ENCODE data around the gene MBOAT2. TPM values are rescaled to one million over a fixed set of nuclear protein-coding genes. Genes with fewer than 3 reads are reported as not detected.

Gene MBOAT2
- total RNA-seq, 1 donor from 2014 or later, result 0.91 TPM

DNA sequence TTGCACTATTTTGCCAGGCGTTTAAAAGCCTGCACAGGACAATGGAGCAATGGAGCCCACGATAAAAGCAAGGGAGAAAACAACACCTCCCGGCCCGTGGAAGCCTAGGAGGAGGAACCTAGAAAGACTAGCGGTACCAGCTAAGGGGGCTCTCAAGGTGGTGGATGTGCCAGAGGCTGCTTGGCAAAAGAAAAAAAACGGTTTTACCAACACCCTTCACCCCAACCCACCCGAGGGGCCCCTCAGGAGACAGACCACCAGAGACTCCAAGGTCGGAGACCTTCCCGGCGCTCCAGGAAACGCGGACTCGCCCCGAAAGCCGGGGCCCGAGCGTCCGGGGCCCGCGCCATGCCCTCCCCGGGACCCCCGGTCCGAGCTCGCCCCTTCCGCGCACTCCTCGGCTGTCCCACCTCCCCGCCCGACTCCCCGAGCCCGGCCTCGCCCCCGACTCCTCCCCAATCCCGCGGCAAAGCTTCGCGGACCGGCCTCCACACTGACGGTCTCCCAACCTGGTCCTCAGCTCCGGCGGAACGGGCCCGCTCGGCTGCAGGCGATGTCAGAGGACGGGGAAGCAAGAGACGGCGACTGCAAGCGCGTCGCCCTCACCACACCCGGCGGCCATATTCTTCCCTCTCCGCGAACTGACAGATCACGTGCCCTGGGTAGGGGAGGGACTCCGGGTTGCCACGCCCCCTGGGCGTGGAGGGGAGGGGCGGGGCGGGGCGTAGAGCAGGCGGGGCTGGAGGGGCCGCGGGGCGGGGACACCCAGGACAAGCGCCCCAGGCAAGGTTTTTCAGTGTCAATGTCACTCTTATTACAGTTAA, 166.3 kb downstream of the MBOAT2 start, which contains the start of gene KIDINS220:
Gene KIDINS220 (minus strand): TSS at position 643 of the 824 bp plus-strand sequence. CDS start 10,520 bp downstream, outside the sequence.
- peak; percentile 87 for DNase-seq (ENCODE audit: low spot score)

DNA sequence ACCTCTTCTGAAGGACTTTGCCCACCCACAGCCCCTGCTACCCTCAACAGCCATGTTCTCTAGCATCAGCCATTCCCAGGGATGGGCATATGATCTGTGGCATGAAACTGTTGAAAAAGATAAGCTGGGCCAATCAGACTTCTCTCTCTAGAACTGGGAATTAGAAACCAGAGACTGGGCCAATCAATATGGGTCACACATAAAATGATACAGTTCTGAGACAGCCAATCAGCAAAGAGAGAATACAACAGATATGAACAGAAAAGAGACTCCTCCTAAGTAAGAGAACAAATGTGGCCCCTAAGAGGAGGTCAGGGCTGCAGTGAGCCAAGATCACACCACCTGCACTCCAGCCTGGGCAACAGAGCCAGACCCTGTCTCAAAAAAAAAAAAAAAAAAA, 168.2 kb downstream of the MBOAT2 start:
- DNase-seq (ENCODE audit: low spot score) (no peak), ATAC-seq (no peak)

More for the DNA sequence above, 166.3 kb downstream of the MBOAT2 start, which contains the start of gene KIDINS220:
- peak; percentile 99 for ATAC-seq

DNA sequence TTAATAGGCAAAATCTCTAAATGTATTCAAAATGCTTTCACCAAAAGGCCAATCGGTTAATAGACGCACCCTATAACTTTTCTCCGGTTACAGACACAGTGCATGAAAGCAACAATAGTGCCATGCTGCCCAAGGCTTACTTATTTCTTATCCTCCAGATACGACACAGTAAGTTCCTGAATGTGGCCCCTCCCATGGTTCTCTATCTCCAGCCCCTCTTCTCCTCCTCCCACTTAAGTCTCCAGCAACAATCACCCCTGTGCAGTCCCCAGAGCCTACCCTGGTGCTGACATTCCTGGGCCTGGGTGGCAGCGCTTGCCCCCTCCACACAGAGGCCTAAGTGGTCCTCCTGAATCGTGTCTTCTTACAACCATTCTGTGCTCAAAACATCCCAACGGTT, 169.6 kb downstream of the MBOAT2 start:
- ATAC-seq (no peak), DNase-seq (ENCODE audit: low spot score) (no peak)

DNA sequence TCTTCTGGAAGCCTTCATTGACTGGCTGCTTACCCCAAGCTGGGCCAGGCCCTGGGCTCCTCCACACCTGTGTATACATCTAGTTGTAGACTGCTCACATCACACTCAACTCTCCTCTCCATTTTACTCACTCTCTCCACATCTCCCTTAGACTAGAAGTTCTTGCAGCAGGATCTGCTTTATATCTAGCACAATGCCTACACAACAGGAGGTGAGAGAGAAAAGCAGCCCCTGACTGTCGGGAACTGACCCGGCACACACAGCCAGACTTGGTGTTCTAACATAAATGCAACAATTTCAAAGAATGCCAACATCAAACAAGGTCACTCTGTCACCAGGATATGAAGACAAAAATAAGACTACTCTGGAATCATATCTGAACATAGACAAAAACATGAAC, 172.0 kb downstream of the MBOAT2 start:
- no peak for ATAC-seq
- no peak for DNase-seq (ENCODE audit: low spot score)

DNA sequence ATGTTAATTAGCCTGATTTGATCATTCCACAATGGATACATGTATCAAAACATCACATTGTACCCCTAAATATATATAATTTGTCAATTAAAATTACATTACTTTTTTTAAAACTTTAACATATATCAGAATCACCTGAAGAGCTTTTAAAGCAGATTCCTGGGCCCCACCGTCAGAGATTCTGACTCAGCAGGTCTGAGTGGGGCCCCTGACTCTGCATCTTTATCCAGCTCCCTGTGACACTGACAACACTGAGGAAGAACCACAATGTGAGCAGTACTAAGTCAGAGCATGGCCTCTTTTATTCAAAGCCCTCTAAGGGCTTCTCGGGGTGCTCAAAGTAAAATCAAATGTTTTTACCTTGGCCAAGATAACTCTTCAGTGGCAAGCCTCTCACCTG, 175.8 kb downstream of the MBOAT2 start:
- no peak for DNase-seq (ENCODE audit: low spot score)

DNA sequence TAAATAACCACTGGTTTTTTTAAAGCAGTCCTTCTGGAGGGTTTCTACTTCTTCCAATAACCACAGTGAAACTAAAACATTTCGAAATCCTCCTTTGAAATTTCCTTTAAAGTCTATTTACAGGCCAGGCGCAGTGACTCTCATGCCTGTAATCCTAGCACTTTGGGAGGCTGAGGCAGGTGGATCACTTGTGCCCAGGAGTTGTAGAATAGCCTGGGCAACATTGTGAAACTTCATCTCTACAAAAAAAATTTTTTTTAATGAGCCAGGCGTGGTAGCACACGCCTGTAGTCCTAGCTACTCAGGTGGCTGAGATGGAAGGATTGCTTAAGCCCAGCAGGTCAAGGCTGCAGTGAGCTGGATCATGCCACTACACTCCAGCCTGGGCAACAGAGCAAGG, 181.3 kb downstream of the MBOAT2 start:
- DNase-seq (ENCODE audit: low spot score) (peak; percentile 64), ATAC-seq (peak; percentile 69)

More for the DNA sequence above, 175.8 kb downstream of the MBOAT2 start:
- ATAC-seq, result no peak

DNA sequence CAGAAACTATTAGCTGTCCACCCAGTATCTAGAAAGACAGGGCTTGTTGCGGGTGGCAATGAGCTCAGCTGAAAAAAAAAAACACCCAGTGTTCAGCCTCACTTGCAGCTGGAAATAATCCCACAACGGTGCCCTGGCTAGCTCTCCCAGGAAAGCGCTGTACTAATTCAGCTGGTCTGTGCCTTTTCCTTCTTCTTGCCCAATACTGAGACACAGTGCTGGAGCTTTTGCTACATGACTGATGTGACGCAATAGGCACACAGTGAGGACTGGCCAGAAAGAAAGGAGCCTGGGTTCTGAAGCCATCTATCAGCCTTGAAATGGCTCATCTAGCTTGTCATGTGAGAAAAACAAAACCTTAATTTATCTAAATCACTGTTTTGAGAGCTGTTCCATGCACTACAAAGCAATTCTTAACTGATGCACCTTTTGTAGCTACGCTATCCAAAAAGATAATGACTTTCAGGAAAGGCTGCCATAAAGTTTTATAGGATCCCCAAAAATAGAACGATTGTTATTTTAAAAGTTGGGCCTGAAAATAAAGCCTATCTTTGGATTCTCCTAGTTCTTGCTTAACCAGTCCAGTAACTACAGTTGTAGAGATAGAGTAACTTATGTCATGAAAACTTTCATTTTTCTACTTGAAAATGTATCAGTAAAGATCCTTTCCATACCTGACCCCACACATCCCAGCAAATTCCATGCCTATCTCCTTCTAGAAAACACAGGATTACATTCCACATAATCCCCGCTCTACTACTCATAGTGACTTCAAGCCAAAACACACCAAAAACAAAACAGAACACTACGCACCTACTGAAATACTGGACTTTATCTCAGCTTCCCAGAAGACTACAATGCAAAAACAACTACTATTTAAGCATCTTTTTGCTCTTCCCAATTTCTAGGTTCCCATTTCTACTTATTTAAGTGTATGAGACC, 181.9 kb downstream of the MBOAT2 start:
- DNase-seq (ENCODE audit: low spot score), result peak; percentile 85

DNA sequence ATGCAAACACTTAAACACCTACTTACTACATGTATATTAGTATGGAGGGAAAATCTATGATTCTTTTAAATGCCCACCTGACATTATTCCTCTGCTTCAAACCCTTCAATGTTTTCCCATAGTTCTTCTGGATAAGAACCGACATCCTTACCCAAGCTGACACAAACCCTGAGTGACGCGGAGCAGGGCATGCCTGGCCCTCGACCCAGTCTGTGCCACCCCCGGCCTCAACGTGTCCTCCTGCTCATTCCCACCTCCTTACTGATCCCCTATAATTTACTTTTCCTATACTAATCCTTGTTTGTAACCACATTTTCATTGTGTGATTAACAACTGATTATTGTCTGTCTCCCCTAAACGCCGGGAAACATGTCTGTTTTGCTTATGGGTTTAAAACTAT, 183.5 kb downstream of the MBOAT2 start:
- DNase-seq (ENCODE audit: low spot score) (no peak), ATAC-seq (no peak)

More for the DNA sequence above, 181.9 kb downstream of the MBOAT2 start:
- ATAC-seq, result peak; percentile 92

DNA sequence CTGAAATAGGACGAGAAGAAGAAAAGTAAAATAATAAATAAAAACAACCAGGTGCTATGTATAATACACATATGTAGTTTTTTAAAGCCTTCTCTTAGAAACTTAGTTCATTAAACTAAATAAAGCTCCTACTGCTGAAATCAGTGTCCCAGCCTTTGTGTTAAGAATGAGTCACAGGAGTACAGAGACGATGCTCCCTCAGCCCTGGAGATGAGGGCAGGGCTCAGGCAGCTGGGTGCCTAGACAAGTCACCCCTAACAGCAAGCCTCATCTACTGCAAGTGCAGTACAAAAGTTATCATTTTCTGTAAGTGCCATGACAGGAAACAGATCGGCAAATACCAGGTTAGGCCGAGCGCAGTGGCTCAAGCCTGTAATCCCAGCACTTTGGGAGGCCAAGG, 184.3 kb downstream of the MBOAT2 start:
- ATAC-seq, result no peak
- no peak for DNase-seq (ENCODE audit: low spot score)

DNA sequence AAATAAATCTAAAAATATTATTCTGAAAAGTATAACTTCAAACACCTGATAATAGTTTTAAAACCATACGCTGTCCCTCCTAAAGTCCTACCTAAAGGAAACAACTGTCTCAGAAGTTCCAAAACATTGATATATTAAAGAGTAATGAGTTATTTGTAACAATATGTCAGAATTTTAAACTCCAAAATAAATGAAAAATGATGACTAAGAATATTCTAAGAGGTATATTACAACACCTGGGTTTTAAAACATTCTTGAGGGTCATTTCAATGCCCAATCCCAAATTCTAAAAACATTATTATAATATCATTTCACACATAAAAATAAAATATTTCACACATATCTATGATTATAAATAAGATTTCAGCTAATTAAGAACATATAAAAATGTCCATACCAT, 186.3 kb downstream of the MBOAT2 start:
- DNase-seq (ENCODE audit: low spot score), result no peak
- no peak for ATAC-seq

DNA sequence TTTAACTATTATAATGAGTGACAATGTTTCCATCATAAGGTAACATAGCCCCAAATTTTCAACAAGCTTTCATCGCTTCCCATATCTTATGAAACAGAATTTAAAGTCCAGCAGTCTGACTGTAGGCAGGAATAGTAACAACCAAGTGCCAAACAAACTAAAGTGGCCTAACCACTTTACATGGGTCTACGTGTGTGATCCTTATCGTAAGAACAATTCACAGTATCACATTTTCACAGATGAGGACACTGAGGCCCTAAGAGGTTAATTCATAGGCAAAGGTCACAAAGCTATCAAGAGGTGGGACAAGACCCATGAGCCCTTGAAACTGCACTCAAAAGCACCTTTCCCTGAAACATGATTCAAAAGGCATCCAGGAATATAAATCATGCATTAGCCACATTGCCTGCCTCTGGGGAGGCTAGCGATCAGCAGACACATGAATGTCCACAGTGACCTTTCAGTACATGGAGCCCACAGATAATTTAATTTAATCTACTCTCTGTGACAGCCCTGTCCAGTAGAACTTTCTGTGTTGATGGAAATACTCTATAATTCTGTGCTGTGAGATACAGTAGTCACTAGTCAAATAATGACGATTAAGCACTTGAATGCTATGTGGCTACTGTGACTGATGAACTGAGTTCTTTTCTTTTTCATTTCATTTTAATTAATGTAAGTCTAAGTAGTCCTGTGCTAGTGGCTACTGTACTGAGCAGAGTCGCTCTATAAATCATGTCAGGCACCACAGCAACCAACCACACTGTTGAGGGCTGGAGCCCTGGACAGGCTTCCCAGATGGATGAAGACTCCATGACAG, 196.4 kb downstream of the MBOAT2 start:
- ATAC-seq (no peak), DNase-seq (ENCODE audit: low spot score) (no peak)

DNA sequence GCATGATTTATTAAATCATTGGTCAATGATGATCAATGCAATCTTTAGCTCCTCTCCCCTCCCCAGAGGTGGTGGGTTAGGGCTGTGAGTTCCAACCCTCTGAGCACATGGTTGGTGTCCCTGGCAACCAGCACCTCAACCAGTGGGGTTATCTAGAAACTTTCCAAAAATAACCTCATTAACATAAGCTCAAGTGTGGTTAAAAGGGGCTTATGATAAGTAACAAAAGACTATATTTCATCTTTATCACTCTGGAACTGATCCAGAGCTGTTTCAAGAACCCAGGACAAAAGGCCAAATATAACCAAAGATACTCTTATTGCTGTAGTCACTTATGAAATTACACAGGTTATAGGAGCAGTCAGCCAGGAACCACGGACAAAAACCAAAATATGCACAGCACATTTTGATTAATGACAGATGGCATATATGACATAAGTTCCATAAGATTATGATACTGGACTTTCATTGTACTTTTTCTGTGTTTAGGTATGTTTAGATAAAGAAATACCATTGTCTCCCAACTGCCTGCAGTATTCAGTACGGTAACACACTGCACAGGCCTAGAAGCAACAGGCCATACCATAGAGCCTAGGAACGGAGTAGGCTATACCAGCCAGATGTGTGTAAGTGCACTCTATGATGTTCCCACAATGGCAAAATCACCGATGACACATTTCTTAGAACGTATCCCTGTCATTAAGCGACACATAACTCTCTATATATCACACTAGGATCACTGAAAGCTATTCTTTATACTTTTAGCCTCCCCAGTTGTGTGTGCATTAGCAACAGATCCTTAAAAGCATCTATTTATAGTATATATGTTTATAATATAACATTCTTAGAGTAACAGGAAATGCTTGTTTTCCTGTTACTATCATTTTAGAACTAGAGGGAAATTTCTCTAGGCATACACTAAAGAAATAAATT, 197.9 kb downstream of the MBOAT2 start:
- ATAC-seq, result no peak

DNA sequence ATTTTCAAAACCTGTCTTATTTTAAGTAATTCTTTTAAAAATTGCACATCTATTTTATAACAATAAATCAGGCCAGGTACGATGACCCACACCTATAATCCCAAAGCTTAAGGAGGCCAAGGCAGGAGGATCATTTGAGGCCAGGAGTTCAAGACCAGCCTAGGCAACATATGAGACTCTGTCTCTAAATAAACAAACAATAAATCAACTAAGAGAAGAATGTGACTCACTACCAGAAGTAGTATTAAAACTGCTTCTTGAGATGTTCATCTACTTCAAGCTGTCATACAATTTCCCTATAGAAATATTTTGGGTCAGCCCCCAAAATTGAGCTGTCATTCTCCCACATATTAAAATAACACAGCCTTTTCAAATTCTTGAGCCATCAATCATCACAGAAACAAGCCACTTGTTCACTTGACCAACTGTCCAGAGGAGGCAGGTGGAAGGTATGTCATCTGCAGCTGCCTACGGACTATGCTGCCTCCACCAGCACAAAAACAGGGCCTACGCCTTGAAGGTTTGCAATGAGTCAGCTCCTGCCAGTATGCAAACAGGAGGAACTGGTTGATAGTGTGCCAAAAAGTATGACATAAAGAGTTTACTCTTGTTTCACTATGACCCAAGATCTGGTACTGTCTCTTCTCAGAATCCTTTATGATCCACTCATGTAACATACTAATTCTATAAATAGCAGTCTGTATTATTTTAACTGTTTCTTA, 199.7 kb downstream of the MBOAT2 start:
- DNase-seq (ENCODE audit: low spot score), result no peak
- peak; percentile 61 for ATAC-seq

More for the DNA sequence above, 197.9 kb downstream of the MBOAT2 start:
- DNase-seq (ENCODE audit: low spot score), result no peak

DNA sequence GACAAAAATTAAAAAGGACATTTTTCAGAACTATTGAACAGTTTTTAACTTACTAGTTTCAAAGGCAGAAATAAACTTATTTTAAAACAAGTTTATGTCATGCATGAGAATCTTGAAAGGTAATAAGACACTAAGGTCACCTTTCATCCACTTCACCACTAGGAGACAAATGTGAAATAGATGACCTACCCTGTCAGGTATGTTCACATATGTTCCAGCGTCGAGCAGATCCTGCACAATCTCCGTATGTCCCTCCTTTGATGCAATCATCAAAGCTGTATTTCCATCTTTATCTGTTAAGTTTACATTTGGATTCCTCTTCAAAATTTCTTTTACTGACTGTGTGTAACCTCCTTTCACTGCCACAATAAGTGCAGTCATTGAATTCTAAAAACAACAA, 200.7 kb downstream of the MBOAT2 start:
- DNase-seq (ENCODE audit: low spot score), result no peak
- ATAC-seq, result no peak

Other genes starting within 250 kb of the MBOAT2 start
- 17.9 TPM for gene KIDINS220, start 166.1 kb downstream of the MBOAT2 start, total RNA-seq
- gene ASAP2, start 203.1 kb upstream of the MBOAT2 start, total RNA-seq, result 4.0 TPM